Peyer's patch (tissue), 4 donors: ENCODE results near the gene STK36.

Experiments used
- POLR2A ChIP-seq, 2 donors: fragments of 450-650 bp; IDR thresholded peaks; one replicate each; pipeline ENCODE4 v1.5.1; 2017; ENCODE audit warnings: antibody characterized with exemption in 2 of 2, mild to moderate bottlenecking in 2 of 2, moderate library complexity in 2 of 2
- TF ChIP-seq, protein P1 (sequence below), 6 experiments: fragments of 450-650 bp in 4 of 6; fragments of 200-600 bp in 2 of 6; sonication (generic) in 1 of 6; IDR thresholded peaks; one replicate each; pipeline ENCODE4 v1.5.1; 2017 to 2019; ENCODE audit warnings: antibody characterized with exemption in 6 of 6, mild to moderate bottlenecking in 3 of 6, moderate library complexity in 1 of 6

DNA sequence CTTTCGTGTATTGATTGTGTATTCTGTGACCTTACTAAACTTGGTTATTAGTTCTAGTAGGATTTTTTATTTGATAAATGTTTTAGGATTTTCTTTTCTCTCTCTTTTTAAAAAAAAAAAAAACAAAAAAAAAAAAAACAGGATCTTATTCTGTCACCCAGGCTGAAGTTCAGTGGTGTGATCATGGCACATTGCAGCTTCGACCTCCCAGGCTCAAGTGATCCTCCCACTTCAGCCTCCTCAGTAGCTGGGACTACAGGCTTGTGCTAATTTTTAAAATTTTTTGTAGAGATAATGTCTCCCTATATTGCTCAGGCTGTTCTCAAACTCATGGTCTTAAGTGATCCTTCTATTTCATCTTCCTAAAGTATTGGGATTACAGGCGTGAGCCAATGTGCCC is 57.8 kb downstream of the STK36 start:
- TF ChIP-seq POLR2A (IDR thresholded peaks at IDR 0.05) = no peak
- TF ChIP-seq, protein P1, sequence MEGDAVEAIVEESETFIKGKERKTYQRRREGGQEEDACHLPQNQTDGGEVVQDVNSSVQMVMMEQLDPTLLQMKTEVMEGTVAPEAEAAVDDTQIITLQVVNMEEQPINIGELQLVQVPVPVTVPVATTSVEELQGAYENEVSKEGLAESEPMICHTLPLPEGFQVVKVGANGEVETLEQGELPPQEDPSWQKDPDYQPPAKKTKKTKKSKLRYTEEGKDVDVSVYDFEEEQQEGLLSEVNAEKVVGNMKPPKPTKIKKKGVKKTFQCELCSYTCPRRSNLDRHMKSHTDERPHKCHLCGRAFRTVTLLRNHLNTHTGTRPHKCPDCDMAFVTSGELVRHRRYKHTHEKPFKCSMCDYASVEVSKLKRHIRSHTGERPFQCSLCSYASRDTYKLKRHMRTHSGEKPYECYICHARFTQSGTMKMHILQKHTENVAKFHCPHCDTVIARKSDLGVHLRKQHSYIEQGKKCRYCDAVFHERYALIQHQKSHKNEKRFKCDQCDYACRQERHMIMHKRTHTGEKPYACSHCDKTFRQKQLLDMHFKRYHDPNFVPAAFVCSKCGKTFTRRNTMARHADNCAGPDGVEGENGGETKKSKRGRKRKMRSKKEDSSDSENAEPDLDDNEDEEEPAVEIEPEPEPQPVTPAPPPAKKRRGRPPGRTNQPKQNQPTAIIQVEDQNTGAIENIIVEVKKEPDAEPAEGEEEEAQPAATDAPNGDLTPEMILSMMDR (IDR thresholded peaks at IDR 0.05) = no peak
